Measurements from ENCODE around the gene TTC16. TPM values are rescaled to one million over a fixed set of nuclear protein-coding genes. Genes with fewer than 3 reads are reported as not detected.

Gene TTC16
- total and polyA plus RNA-seq, 2 donors (not counting 3 experiments of a cell fraction or from before 2014, with no cell fraction given) = not detected

GRCh38 chr9:127710204-127710783, 5.6 kb upstream of the TTC16 start:
- Histone ChIP-seq H3K9ac (replicated peaks; ENCODE audit: extremely low read depth, insufficient read depth, low read length) (no peak overlapping the region), H3K4me1 (ENCODE audit: control insufficient read depth, extremely low read depth, insufficient read depth, low read length) (peaks cover 5% of the 10 kb centered on the region), H2AFZ (ENCODE audit: low read depth, low read length) (no peak overlapping the region), H3K4me2 (ENCODE audit: insufficient read depth, low read length) (no peak overlapping the region), H3K36me3 (ENCODE audit: control insufficient read depth in 2 of 2, extremely low read depth in 1 of 2, insufficient read depth in 2 of 2, low read length in 2 of 2) (no peaks in the 10 kb centered on the region), H3K27me3 (ENCODE audit: control insufficient read depth in 2 of 2, insufficient read depth in 2 of 2, low read length in 2 of 2) (no peaks in the 10 kb centered on the region), H3K9me3 (replicated peaks; ENCODE audit: control insufficient read depth, insufficient read depth, low read length) (no peaks in the 10 kb centered on the region), H3K79me2 (ENCODE audit: control insufficient read depth, insufficient read depth, low read length) (peaks cover 5% of the 10 kb centered on the region), H3K27ac (ENCODE audit: insufficient read depth, low read depth, low read length) (no peak overlapping the region), H4K20me1 (replicated peaks; ENCODE audit: control insufficient read depth, extremely low read depth, insufficient read depth, low read length) (no peaks in the 10 kb centered on the region), H3K4me3 (replicated peaks in 1 of 3; ENCODE audit: insufficient read depth in 1 of 3, low read depth in 1 of 3, low read length in 3 of 3) (no peak overlapping the region), H3K9me1 (replicated peaks; ENCODE audit: control insufficient read depth, extremely low read depth, insufficient read depth, low read length) (no peaks in the 10 kb centered on the region)
- dilution Hi-C loops (cut with MboI; ENCODE audit: extremely low pct_ligation_motif_present, low sequenced_read_pairs) = no loop called here
- POLR2A ChIA-PET = no interaction called here
- intact Hi-C loops (cut with micrococcal nuclease) = no loop called here
- DNase-seq (ENCODE audit: low read depth, low spot score) = no peak
- no peak for TF ChIP-seq FOS (IDR thresholded peaks at IDR 0.05; ENCODE audit: borderline replicate concordance, insufficient read depth, low read length)
- TF ChIP-seq, protein P1, sequence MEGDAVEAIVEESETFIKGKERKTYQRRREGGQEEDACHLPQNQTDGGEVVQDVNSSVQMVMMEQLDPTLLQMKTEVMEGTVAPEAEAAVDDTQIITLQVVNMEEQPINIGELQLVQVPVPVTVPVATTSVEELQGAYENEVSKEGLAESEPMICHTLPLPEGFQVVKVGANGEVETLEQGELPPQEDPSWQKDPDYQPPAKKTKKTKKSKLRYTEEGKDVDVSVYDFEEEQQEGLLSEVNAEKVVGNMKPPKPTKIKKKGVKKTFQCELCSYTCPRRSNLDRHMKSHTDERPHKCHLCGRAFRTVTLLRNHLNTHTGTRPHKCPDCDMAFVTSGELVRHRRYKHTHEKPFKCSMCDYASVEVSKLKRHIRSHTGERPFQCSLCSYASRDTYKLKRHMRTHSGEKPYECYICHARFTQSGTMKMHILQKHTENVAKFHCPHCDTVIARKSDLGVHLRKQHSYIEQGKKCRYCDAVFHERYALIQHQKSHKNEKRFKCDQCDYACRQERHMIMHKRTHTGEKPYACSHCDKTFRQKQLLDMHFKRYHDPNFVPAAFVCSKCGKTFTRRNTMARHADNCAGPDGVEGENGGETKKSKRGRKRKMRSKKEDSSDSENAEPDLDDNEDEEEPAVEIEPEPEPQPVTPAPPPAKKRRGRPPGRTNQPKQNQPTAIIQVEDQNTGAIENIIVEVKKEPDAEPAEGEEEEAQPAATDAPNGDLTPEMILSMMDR (IDR thresholded peaks at IDR 0.05; ENCODE audit: extremely low read depth in 1 of 2, insufficient read depth in 1 of 2, low read depth in 1 of 2, low read length in 2 of 2) = no peak
- TF ChIP-seq GATA2 (IDR thresholded peaks at IDR 0.05; ENCODE audit: insufficient read depth, insufficient read length, low read depth, low read length) = no peak
- no peak for TF ChIP-seq JUN (IDR thresholded peaks at IDR 0.05; ENCODE audit: borderline replicate concordance, insufficient read depth, insufficient read length, low read depth)
- TF ChIP-seq EZH2 (IDR thresholded peaks at IDR 0.05; ENCODE audit: borderline replicate concordance, low read depth, low read length, severe bottlenecking) = no peak
- TF ChIP-seq MAX (IDR thresholded peaks at IDR 0.05; ENCODE audit: insufficient read depth, insufficient read length) = no peak
- TF ChIP-seq POLR2A (IDR thresholded peaks at IDR 0.05; ENCODE audit: low read depth, low read length) = no peak
- no peak for TF ChIP-seq MYC (IDR thresholded peaks at IDR 0.05; ENCODE audit: low read depth, low read length)
- TF ChIP-seq POLR2AphosphoS5 (IDR thresholded peaks at IDR 0.05; ENCODE audit: insufficient read depth, low read depth, low read length) = no peak
- CTCF ChIA-PET = no interaction called here
- no peak for FAIRE-seq
- BruUV-seq (replicated peaks) = no TSS peak
